Inflammatory macrophage (primary cell): ENCODE results near the gene KCNJ8.
"Not testable (repeated sequence)": the region's sequence is repeated elsewhere in the genome, so short reads cannot be mapped to it uniquely, and the experiment has no call there.

Experiments used
- DNase-seq, 2 donors: peaks; one replicate each; pipeline ENCODE4 v3.0.0-alpha.2; 2020 to 2022
- total RNA-seq, 18 experiments: gene quantifications; one replicate each; lab custom pipeline; 2026; ENCODE audit warnings: mixed read lengths in 6 of 18, inconsistent platforms in 2 of 18; lab: John Stamatoyannopoulos, UW

The KCNJ8 gene
- 0 to 0.13 (median 0) reads per million in 18 experiments for total RNA-seq

DNA sequence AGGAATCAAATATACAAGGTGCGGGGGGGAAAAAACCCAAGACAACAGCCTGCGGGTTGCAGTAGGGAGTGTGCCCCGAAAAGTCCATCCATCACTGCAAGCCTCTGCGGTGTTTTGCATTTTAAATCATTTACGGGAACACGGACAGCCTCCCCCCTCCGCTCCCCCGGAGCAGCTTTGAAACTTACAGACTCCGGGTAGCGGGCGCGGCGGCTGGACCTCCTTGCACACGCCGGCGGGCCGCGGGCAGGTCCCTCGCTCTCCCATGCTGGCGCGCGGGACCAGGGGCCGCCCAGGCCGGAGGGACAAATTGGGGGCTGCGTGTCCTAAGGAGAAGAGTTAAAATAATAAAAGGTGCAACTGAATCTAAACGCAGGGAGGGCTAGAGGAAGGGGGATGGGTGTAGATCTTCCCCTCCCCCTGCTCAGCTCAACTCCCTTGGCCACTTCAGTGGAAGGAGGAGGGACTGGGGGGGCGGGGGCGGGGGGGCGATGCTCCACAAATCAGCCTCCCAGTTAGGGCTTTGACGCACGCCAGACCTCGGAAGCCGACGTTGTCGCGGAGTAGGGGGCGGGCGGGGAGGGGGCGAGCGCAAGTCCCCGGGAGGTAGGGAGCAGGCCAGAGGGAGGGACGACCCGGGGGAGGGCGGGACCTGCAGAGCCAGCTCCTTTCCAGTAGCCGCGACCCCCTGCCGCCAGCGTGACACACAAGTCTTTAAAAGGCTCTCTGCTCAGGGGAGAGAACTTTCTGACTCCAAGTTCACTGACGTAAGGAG, at the start of gene KCNJ8:
KCNJ8 (minus strand) TSS at position 349 of the 775 bp plus-strand sequence. CDS start 1,090 bp downstream, outside the sequence.
- DNase-seq: no peak

GRCh38 chr12:21823581-21823980, 49.1 kb upstream of the KCNJ8 start:
- no peak for DNase-seq

DNA sequence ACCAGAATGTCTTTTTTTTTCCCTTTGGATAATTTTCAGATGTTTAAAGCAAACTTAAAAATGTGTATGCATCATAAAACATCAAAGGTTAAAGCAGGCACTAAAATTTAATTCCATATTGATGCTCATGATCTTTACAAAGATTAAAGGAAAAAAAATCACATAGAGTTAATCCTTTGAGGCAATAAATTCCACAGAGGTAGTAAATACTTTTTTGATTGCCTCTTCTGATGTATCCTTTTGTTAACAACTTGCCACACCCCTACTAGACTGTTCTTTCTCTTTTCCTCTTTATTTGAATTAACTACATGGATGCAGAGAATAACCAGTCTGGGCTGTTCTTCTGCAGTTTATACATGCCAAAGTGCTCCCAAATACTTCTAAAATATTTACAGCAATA, 45.2 kb upstream of the KCNJ8 start:
- no peak for DNase-seq

DNA sequence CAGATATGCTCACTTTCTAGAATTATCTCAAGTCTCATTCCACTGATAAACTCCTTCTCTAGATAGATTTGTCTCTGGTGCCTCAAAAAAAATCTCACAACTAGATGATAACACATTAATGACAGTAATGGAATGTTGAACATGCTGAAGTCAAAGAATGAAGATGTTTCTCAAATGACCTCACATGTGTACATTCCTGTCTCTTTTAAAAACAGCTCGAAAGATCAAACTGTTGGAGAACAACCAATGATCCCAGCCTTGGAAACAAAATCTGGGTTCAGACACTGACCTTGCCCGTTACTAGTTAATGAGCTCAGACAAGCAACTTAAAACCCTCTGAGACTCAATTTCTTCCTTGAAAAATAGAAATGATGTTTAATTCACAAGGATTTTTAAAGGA, 44.7 kb upstream of the KCNJ8 start:
- DNase-seq: no peak

GRCh38 chr12:21818627-21819026, 44.1 kb upstream of the KCNJ8 start:
- no peak for DNase-seq

DNA sequence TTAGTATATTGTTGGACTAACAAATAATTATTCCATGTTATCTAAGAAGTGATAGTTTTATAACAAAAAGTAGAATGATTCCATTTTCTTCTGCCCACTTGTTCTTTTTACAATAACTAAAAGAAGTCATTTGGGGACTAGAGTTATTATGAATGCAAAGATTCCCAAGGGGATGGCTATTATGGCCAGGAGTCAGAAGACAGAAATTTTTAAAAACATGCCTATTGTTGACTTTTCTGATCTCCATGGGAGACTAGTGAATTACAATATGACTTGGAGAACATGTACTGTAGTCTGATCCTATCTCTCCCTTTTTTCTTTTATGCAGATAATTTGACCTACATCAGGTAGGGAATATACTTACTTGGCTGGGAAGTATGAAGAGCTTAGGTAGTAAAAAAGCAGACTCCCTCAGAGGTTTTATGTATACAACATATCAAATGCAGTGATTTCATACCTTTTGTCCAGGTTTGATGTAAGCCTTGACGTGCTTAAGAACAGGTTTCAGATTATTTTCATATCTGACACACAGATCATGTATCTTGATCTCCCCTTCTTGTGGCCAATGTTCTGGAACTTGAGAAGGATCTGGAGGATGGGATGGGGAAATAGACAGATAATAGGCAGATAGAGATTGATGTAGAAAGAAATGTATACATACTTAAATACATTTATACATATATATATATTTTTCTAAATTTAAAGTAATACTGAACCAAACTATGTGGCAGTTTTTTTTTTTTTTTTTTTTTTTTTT, 41.0 kb upstream of the KCNJ8 start:
- DNase-seq: no peak

DNA sequence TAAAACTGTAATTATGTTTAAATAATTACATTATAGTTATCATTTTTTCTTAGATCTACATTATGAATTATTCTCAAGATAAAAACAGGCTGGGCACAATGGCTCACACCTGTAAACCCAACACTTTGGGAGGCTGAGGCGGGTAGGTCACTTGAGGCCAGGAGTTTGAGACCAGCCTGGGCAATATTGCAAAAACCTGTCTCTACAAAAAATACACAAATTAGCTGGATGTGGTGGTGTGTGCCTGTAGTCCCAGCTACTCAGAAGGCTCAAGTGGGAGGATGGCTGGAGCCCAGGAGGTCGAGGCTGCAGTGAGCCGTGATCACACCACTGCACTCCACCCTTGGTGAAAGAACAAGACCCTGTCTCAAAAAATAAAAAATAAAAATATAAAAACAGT, 40.3 kb upstream of the KCNJ8 start:
- DNase-seq: no peak

DNA sequence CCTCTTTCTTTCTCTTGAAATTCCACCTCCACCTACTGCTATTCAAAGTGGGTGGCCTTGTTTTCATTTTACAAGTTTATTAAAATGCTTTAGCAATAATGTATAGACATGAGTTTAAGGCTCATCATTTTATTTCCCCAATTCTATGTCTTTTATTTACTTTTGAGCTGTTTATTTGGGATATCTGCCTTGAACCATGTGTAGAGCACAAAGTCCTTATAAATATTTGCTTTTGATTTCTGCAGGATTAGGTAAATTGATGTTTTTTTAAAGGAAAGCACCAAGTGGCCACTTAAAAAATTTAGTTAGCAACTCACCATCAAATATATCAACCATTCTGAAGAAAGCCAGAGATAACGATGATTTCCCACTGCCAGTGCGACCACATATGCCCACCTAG, 39.8 kb upstream of the KCNJ8 start:
- no peak for DNase-seq

- DNase-seq: no peak
These were observed 39.2 kb upstream of the KCNJ8 start for GRCh38 chr12:21813751-21814150.

GRCh38 chr12:21813125-21813524, 38.6 kb upstream of the KCNJ8 start:
- no peak for DNase-seq

DNA sequence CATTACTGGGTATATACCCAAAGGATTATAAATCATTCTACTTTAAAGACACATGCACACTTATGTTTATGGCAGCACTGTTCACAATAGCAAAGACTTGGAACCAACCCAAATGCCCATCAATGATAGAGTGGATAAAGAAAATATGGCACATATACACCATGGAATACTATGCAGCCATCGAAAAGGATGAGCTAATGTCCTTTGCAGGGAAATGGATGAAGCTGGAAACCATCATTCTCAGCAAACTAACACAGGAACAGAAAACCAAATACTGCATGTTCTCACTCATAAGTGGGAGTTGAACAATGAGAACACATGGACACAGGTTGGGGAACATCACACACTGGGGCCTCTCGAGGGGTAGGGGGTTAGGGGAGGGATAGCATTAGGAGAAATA, 37.8 kb upstream of the KCNJ8 start:
- DNase-seq: not testable (repeated sequence)

DNA sequence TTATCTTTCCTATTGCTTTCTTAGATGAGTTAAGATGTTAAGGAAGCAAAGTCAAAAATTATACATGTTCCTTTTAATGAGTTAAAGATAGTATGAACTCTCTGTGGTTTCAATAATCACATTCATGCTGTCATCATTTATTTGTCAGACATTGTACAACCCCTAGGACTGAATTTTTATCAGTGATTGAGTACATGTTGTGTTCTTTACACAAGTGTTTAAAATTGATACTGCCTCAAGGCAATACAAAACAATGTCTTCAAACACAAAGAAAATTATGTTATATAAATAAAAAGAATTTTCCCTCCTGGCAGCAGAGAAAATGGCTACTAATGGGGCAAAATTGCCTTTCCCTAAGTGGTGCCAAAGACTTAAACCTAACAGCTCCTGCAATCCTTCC, 34.6 kb upstream of the KCNJ8 start:
- DNase-seq: no peak

GRCh38 chr12:21806255-21806654, 31.7 kb upstream of the KCNJ8 start:
- DNase-seq: no peak

GRCh38 chr12:21801522-21802288, 27.2 kb upstream of the KCNJ8 start:
- no peak for DNase-seq

DNA sequence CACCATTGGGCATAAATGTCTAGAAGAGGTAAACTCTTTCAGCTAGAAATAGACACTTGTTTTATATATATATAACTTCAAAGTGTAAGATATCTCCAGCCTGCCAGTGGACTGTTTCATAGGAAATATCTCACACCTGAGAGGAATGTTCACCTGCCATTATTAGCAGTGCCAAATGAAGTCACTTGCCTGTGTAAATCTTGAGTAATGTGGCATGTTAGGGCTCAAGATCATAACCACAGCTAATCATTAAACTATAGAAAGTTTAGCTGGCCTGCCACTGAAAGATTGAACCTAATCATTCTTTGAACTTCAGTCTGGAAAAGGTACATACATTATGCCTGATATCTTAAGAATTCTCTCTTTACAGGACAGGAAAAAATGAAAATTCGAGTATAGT, 25.5 kb upstream of the KCNJ8 start:
- DNase-seq: no peak

DNA sequence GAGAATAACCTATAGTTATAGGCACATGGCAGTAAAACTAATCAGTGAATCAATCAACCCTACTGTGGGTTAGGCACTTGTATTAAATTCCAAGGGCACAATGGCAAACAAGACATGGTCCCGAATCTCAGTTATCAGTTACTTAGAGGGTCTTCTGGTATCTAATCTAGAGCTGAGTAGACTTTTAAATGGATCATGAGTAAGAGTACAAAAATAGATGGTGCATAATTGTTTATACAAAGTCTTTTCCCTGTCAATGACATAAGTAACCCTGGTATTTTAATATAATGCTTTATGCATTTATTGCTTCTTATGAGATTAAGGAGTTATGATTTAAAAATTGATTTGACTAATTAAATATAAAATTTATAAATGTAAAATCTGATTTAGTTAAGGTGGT, 23.0 kb upstream of the KCNJ8 start:
- DNase-seq: no peak

- DNase-seq: no peak
These were observed 21.3 kb upstream of the KCNJ8 start for GRCh38 chr12:21795648-21796328.

DNA sequence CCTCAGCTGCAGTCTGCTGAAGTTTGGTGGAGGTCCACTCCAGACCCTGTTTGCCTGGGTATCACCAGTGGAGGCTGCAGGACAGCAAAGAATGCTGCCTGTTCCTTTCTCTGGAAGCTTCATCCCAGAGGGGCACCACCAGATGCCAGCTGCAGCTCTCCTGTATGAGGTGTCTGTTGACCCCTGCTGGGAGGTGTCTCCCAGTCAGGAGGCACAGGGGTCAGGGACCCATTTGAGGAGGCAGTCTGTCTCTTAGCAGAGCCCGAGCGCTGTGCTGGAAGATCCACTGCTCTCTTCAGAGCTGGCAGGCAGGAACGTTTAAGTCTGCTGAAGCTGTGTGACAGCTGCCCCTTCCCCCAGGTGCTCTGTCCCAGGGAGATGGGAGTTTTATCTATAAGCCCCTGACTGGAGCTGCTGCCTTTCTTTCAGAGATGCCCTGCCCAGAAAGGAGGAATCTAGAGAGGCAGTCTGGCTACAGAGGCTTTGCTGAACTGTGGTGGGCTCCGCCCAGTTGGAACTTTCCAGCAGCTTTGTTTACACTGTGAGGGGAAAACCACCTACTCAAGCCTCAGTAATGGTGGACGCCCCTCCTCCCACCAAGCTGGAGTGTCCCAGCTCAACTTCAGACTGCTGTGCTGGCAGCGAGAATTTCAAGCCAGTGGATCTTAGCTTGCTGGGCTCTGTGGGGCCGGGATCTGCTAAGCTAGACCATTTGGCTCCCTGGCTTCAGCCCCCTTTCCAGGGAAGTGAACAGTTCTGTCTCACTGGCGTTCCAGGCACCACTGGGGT, 20.5 kb upstream of the KCNJ8 start:
- not testable (repeated sequence) for DNase-seq

- not testable (repeated sequence) for DNase-seq
These were observed 15.2 kb upstream of the KCNJ8 start for GRCh38 chr12:21789687-21790086.

GRCh38 chr12:21788089-21788983, 13.8 kb upstream of the KCNJ8 start:
- no peak for DNase-seq

- no peak for DNase-seq
These were observed 11.6 kb upstream of the KCNJ8 start for GRCh38 chr12:21786041-21786531.
